ENCODE data around the gene CBX1. TPM values are rescaled to one million over a fixed set of nuclear protein-coding genes. Genes with fewer than 3 reads are reported as not detected.
A peak's percentile ranks its signal among the peaks of the same experiment; 100 is the strongest.

CBX1 gene
- total RNA-seq (2014; rRNA removed; shearing (Covaris generic)) = 126 and 153 TPM in 2 replicates

GRCh38 chr17:48101012-48101720, at the start of gene CBX1:
TSS of gene CBX1 (minus strand) at chr17:48101478. CDS start at chr17:48077004, 24,474 bp downstream.
- Histone ChIP-seq H3K36me3 (replicated peaks; ENCODE audit: control insufficient read depth, insufficient read depth, low read length) (no peaks in the 10 kb centered on the region), H3K27me3 (ENCODE audit: control insufficient read depth, insufficient read depth, low read length) (no peaks in the 10 kb centered on the region), H3K4me3 (ENCODE audit: insufficient read depth, low read depth, low read length) (peak within 1 kb of the TSS; percentile 92)
- DNase-seq = peak; percentile 97

GRCh38 chr17:48150597-48151001, 49.3 kb upstream of the CBX1 start:
- Histone ChIP-seq H3K4me3 (ENCODE audit: insufficient read depth, low read depth, low read length) (no peak overlapping the region), H3K36me3 (replicated peaks; ENCODE audit: control insufficient read depth, insufficient read depth, low read length) (no peaks in the 10 kb centered on the region), H3K27me3 (ENCODE audit: control insufficient read depth, insufficient read depth, low read length) (no peaks in the 10 kb centered on the region)
- DNase-seq = no peak

GRCh38 chr17:48149787-48150463, 48.6 kb upstream of the CBX1 start:
- DNase-seq = no peak
- no peaks in the 10 kb centered on the region for H3K36me3 ChIP-seq (replicated peaks; ENCODE audit: control insufficient read depth, insufficient read depth, low read length)

GRCh38 chr17:48148854-48149786, 47.8 kb upstream of the CBX1 start:
- H3K36me3 ChIP-seq (replicated peaks; ENCODE audit: control insufficient read depth, insufficient read depth, low read length) = no peaks in the 10 kb centered on the region
- peak; percentile 56 for DNase-seq
- H3K27me3 ChIP-seq (ENCODE audit: control insufficient read depth, insufficient read depth, low read length) = no peaks in the 10 kb centered on the region

More at GRCh38 chr17:48149787-48150463, 48.6 kb upstream of the CBX1 start:
- Histone ChIP-seq H3K4me3 (ENCODE audit: insufficient read depth, low read depth, low read length) (no peak overlapping the region), H3K27me3 (ENCODE audit: control insufficient read depth, insufficient read depth, low read length) (no peaks in the 10 kb centered on the region)

GRCh38 chr17:48148029-48148770, 46.9 kb upstream of the CBX1 start:
- DNase-seq = no peak
- Histone ChIP-seq H3K36me3 (replicated peaks; ENCODE audit: control insufficient read depth, insufficient read depth, low read length) (no peaks in the 10 kb centered on the region), H3K4me3 (ENCODE audit: insufficient read depth, low read depth, low read length) (no peak overlapping the region), H3K27me3 (ENCODE audit: control insufficient read depth, insufficient read depth, low read length) (no peaks in the 10 kb centered on the region)

More at GRCh38 chr17:48148854-48149786, 47.8 kb upstream of the CBX1 start:
- no peak overlapping the region for H3K4me3 ChIP-seq (ENCODE audit: insufficient read depth, low read depth, low read length)

- no peaks in the 10 kb centered on the region for H3K27me3 ChIP-seq (ENCODE audit: control insufficient read depth, insufficient read depth, low read length)
Measured at GRCh38 chr17:48144976-48145798, 43.9 kb upstream of the CBX1 start.

GRCh38 chr17:48144231-48144630, 43.0 kb upstream of the CBX1 start:
- no peak overlapping the region for H3K4me3 ChIP-seq (ENCODE audit: insufficient read depth, low read depth, low read length)
- no peak for DNase-seq
- no peaks in the 10 kb centered on the region for H3K36me3 ChIP-seq (replicated peaks; ENCODE audit: control insufficient read depth, insufficient read depth, low read length)
- no peaks in the 10 kb centered on the region for H3K27me3 ChIP-seq (ENCODE audit: control insufficient read depth, insufficient read depth, low read length)

More at GRCh38 chr17:48144976-48145798, 43.9 kb upstream of the CBX1 start:
- no peak for DNase-seq
- H3K36me3 ChIP-seq (replicated peaks; ENCODE audit: control insufficient read depth, insufficient read depth, low read length) = no peaks in the 10 kb centered on the region
- H3K4me3 ChIP-seq (ENCODE audit: insufficient read depth, low read depth, low read length) = no peak overlapping the region

GRCh38 chr17:48143629-48144028, 42.4 kb upstream of the CBX1 start:
- Histone ChIP-seq H3K36me3 (replicated peaks; ENCODE audit: control insufficient read depth, insufficient read depth, low read length) (no peaks in the 10 kb centered on the region), H3K4me3 (ENCODE audit: insufficient read depth, low read depth, low read length) (no peak overlapping the region), H3K27me3 (ENCODE audit: control insufficient read depth, insufficient read depth, low read length) (no peaks in the 10 kb centered on the region)
- DNase-seq = no peak

GRCh38 chr17:48139944-48140343, 38.7 kb upstream of the CBX1 start:
- no peaks in the 10 kb centered on the region for H3K36me3 ChIP-seq (replicated peaks; ENCODE audit: control insufficient read depth, insufficient read depth, low read length)

GRCh38 chr17:48137656-48138055, 36.4 kb upstream of the CBX1 start:
- DNase-seq = no peak
- H3K27me3 ChIP-seq (ENCODE audit: control insufficient read depth, insufficient read depth, low read length) = no peaks in the 10 kb centered on the region
- H3K36me3 ChIP-seq (replicated peaks; ENCODE audit: control insufficient read depth, insufficient read depth, low read length) = no peaks in the 10 kb centered on the region
- no peak overlapping the region for H3K4me3 ChIP-seq (ENCODE audit: insufficient read depth, low read depth, low read length)

More at GRCh38 chr17:48139944-48140343, 38.7 kb upstream of the CBX1 start:
- no peak overlapping the region for H3K4me3 ChIP-seq (ENCODE audit: insufficient read depth, low read depth, low read length)
- no peaks in the 10 kb centered on the region for H3K27me3 ChIP-seq (ENCODE audit: control insufficient read depth, insufficient read depth, low read length)
- DNase-seq = no peak

GRCh38 chr17:48134912-48135480, 33.7 kb upstream of the CBX1 start:
- no peak overlapping the region for H3K4me3 ChIP-seq (ENCODE audit: insufficient read depth, low read depth, low read length)

GRCh38 chr17:48132385-48132784, 31.1 kb upstream of the CBX1 start:
- H3K4me3 ChIP-seq (ENCODE audit: insufficient read depth, low read depth, low read length) = no peak overlapping the region
- no peaks in the 10 kb centered on the region for H3K27me3 ChIP-seq (ENCODE audit: control insufficient read depth, insufficient read depth, low read length)
- no peak for DNase-seq
- H3K36me3 ChIP-seq (replicated peaks; ENCODE audit: control insufficient read depth, insufficient read depth, low read length) = no peaks in the 10 kb centered on the region

More at GRCh38 chr17:48134912-48135480, 33.7 kb upstream of the CBX1 start:
- Histone ChIP-seq H3K36me3 (replicated peaks; ENCODE audit: control insufficient read depth, insufficient read depth, low read length) (no peaks in the 10 kb centered on the region), H3K27me3 (ENCODE audit: control insufficient read depth, insufficient read depth, low read length) (no peaks in the 10 kb centered on the region)
- DNase-seq = peak; percentile 45

All from H7 (cell line).